HCT116 (cell line): ENCODE data around the gene GCN1.

Source experiments
- CTCF ChIP-seq, 3 experiments: fragments of 200-600 bp in 1 of 3; sonication (generic) in 1 of 3; IDR thresholded peaks in 2 of 3; conservative IDR thresholded peaks in 1 of 3; 2 replicates each; pipeline ENCODE4 v1.5.1; 2012 to 2017; ENCODE audit warnings: low read depth in 2 of 3, low read length in 2 of 3, antibody characterized with exemption in 1 of 3, borderline replicate concordance in 1 of 3, control low read depth in 1 of 3, mild to moderate bottlenecking in 1 of 3, mixed read lengths in 1 of 3, mixed run types in 1 of 3, moderate library complexity in 1 of 3; ENCODE audit not compliant: insufficient read depth in 1 of 3
- EZH2 ChIP-seq: fragments of 200-600 bp; sonication (generic); IDR thresholded peaks from 2 replicates; pipeline ENCODE4 v1.6.1; 2017; ENCODE audit warnings: antibody characterized with exemption, mixed run types
- JUND ChIP-seq: IDR thresholded peaks from 2 replicates; pipeline ENCODE4 v1.6.1; 2012
- POLR2AphosphoS5 ChIP-seq: IDR thresholded peaks from 2 replicates; pipeline ENCODE4 v1.6.1; 2011; ENCODE audit warnings: mild to moderate bottlenecking, low read depth, low read length, moderate library complexity
- RAD21 ChIP-seq: IDR thresholded peaks from 2 replicates; pipeline ENCODE4 v1.6.1; 2012; ENCODE audit warnings: low read depth, mild to moderate bottlenecking
- SIN3A ChIP-seq: IDR thresholded peaks from 2 replicates; pipeline ENCODE4 v1.6.1; 2012; ENCODE audit warnings: low read depth
- SP1 ChIP-seq: IDR thresholded peaks from 2 replicates; pipeline ENCODE4 v1.6.1; 2012; ENCODE audit warnings: low read depth

DNA sequence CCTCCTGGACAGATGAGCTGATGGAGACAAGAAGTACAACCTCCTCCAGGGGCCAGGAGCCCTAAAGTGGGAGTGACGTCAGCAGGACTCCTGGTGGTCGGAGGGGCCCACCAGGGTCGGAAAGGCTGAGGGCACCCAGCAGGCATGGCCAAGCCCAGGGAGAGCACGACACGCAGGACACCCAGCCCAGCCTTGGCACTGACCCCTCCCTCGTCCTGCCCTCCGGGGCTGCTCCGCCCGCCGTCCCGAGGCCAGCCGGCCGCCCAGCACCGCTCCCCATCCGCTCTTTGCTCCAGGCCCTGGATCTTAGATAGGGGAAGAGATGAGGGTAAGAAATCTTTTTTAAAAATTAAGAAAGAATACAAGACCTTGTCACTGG is 20.8 kb upstream of the GCN1 start:
- TF ChIP-seq CTCF (IDR thresholded peaks at IDR 0.05 in 2 of 3, conservative IDR thresholded peaks at IDR 0.05 in 1 of 3; ENCODE audit: borderline replicate concordance in 1 of 3, insufficient read depth in 1 of 3, low read depth in 2 of 3, low read length in 2 of 3) (no peak), POLR2AphosphoS5 (no peak), SP1 (no peak), JUND (no peak), SIN3A (no peak), RAD21 (no peak), EZH2 (no peak)
